A549 (cell line): Measurements from ENCODE around the gene FSCN2. TPM values are rescaled to one million over a fixed set of nuclear protein-coding genes. Genes with fewer than 3 reads are reported as not detected.
A peak's percentile ranks its signal among the peaks of the same experiment; 100 is the strongest.

Source experiments
- ATAC-seq, 2 experiments: fragments of 200-7000 bp in 1 of 2; fragments of >200 bp in 1 of 2; cut with Nextera tagmentation in 1 of 2; cut with Tn5 transposase in 1 of 2; 3 replicates each; pipeline versions ENCODE4 v1.8.0 to v1.9.1; 2018 to 2020; ENCODE audit warnings: mild to moderate bottlenecking in 1 of 2, moderate library complexity in 1 of 2
- CTCF ChIA-PET: fragments of 300-600 bp; sonication (Branson Sonifier 250); formaldehyde crosslinking; extraction: SDS; loops from one replicate; lab custom pipeline; 2021; ENCODE audit warnings: antibody characterized with exemption, inconsistent platforms; lab: Yijun Ruan, JAX
- POLR2A ChIA-PET: fragments of 350-600 bp; formaldehyde crosslinking; extraction: SDS; loops from one replicate; lab custom pipeline; 2021; ENCODE audit warnings: antibody characterized with exemption, inconsistent platforms; lab: Yijun Ruan, JAX
- DNase-seq, 2 experiments: peaks; one replicate each; pipeline versions ENCODE4 v3.0.0 to v3.0.0-alpha.2; 2011 to 2016; ENCODE audit warnings: low read depth in 1 of 2, low spot score in 1 of 2
- FAIRE-seq: peaks from 2 replicates; lab custom pipeline; 2011; peaks lifted over from hg19 to GRCh38; lab: Jason Lieb, UNC
- H3K27ac ChIP-seq, 2 experiments: fragments of >200 bp; sonication (Bioruptor Twin); formaldehyde crosslinking; 3 replicates each; pipeline ENCODE4 v1.5.1; 2016 to 2017
- H3K4me1 ChIP-seq: fragments of >200 bp; sonication (Bioruptor Twin); formaldehyde crosslinking; 3 replicates; pipeline ENCODE4 v1.6.1; 2016
- H3K4me2 ChIP-seq: fragments of >200 bp; sonication (Bioruptor Twin); formaldehyde crosslinking; 3 replicates; pipeline ENCODE4 v1.6.1; 2016
- H3K4me3 ChIP-seq: fragments of >200 bp; sonication (Bioruptor Twin); formaldehyde crosslinking; 3 replicates; pipeline ENCODE4 v1.5.1; 2016
- H3K9me3 ChIP-seq: fragments of >200 bp; sonication (Bioruptor Twin); formaldehyde crosslinking; 3 replicates; pipeline ENCODE4 v1.6.1; 2016
- CEBPB ChIP-seq, 2 experiments: fragments of >200 bp in 1 of 2; sonication (Bioruptor Twin) in 1 of 2; formaldehyde crosslinking in 1 of 2; IDR thresholded peaks; 2 replicates each; pipeline ENCODE4 v1.6.1; 2012 to 2016
- EP300 ChIP-seq, 2 experiments: fragments of >200 bp; sonication (Bioruptor Twin); formaldehyde crosslinking; IDR thresholded peaks; 2 replicates in 1 of 2; 3 replicates in 1 of 2; pipeline ENCODE4 v1.6.1; 2016 to 2017
- FOSL2 ChIP-seq, 2 experiments: fragments of 450-650 bp in 1 of 2; fragments of >200 bp in 1 of 2; sonication (Bioruptor Twin) in 1 of 2; formaldehyde crosslinking; IDR thresholded peaks; 2 replicates each; pipeline versions ENCODE4 v1.5.0 to v1.6.1; 2016 to 2020; ENCODE audit warnings: mild to moderate bottlenecking in 1 of 2, moderate library complexity in 1 of 2
- HOXB13 ChIP-seq: fragments of 250-450 bp; sonication (Bioruptor Pico); IDR thresholded peaks from 2 replicates; pipeline ENCODE4 v1.5.0; 2020; ENCODE audit warnings: low read depth, mild to moderate bottlenecking, moderate library complexity
- HOXB5 ChIP-seq: fragments of 250-450 bp; sonication (Bioruptor Pico); IDR thresholded peaks from 2 replicates; pipeline ENCODE4 v1.5.0; 2020; ENCODE audit warnings: mild to moderate bottlenecking, moderate library complexity
- JUN ChIP-seq, 2 experiments: fragments of >200 bp; sonication (Bioruptor Twin); formaldehyde crosslinking; IDR thresholded peaks; 2 replicates in 1 of 2; 3 replicates in 1 of 2; pipeline ENCODE4 v1.6.1; 2016 to 2017
- MAFK ChIP-seq: fragments of 450-650 bp; IDR thresholded peaks from 2 replicates; pipeline ENCODE4 v1.6.1; 2014; ENCODE audit not compliant: partially characterized antibody
- NFE2L2 ChIP-seq: fragments of 150-350 bp; conservative IDR thresholded peaks from 2 replicates; pipeline ENCODE4 v1.6.1; 2014; ENCODE audit warnings: low read length
- POLR2AphosphoS2 ChIP-seq: conservative IDR thresholded peaks from 2 replicates; pipeline ENCODE4 v1.6.1; 2012; ENCODE audit warnings: low read length, improper control_type of control experiment, inconsistent platforms
- RAD21 ChIP-seq, 2 experiments: fragments of >200 bp in 1 of 2; sonication (Bioruptor Twin) in 1 of 2; formaldehyde crosslinking in 1 of 2; IDR thresholded peaks in 1 of 2; conservative IDR thresholded peaks in 1 of 2; 2 replicates in 1 of 2; 3 replicates in 1 of 2; pipeline ENCODE4 v1.6.1; 2012 to 2018; ENCODE audit warnings: inconsistent platforms in 1 of 2
- RARB ChIP-seq: fragments of 250-450 bp; sonication (Bioruptor Pico); IDR thresholded peaks from 2 replicates; pipeline ENCODE4 v1.8.0; 2021; ENCODE audit warnings: mild to moderate bottlenecking, moderate library complexity
- RCOR1 ChIP-seq: fragments of 150-350 bp; IDR thresholded peaks from 2 replicates; pipeline ENCODE4 v1.6.1; 2014; ENCODE audit warnings: antibody characterized with exemption, low read length, low read depth
- ZC3H11A ChIP-seq: fragments of 450-650 bp; IDR thresholded peaks from 2 replicates; pipeline ENCODE4 v1.6.1; 2014; ENCODE audit warnings: antibody characterized with exemption, mild to moderate bottlenecking
- WGBS: methylation state at CpG from one replicate; pipeline ENCODE4 v1.1.6; 2017; ENCODE audit errors: missing lambda C conversion rate; 5-methylcytosine and 5-hydroxymethylcytosine counted together
- polyA plus RNA-seq, 4 experiments: library from polyadenylated mRNA; depleted of rRNA in 3 of 4; stranded (reverse); fragments of >200 nt; fragmentation: RNase III in 1 of 4; extraction: RNeasy Plus Mini Kit Qiagen cat#74134 plus additional on column Dnase treatment in 1 of 4; gene quantifications; 2 replicates in 3 of 4; 3 replicates in 1 of 4; pipeline ENCODE4 v1.2.3, GENCODE V29; 2011 to 2017
- TF ChIP-seq, protein P1 (sequence below): IDR thresholded peaks from 2 replicates; pipeline ENCODE4 v1.6.1; 2012
- TF ChIP-seq, protein P2 (sequence below): IDR thresholded peaks from 2 replicates; pipeline ENCODE4 v1.6.1; 2012
- TF ChIP-seq, protein P3 (sequence below): fragments of >200 bp; sonication (Bioruptor Twin); formaldehyde crosslinking; IDR thresholded peaks from 3 replicates; pipeline ENCODE4 v1.5.1; 2016
- TF ChIP-seq, protein P4 (sequence below): fragments of 200-600 bp; sonication (generic); IDR thresholded peaks from 2 replicates; pipeline ENCODE4 v1.6.1; 2016; ENCODE audit warnings: antibody characterized with exemption, mild to moderate bottlenecking, moderate library complexity
- TF ChIP-seq, protein P5 (sequence below): fragments of 150-350 bp; IDR thresholded peaks from 2 replicates; pipeline ENCODE4 v1.6.1; 2014; ENCODE audit warnings: low read depth, mild to moderate bottlenecking, low read length
- TF ChIP-seq, protein P6 (sequence below): fragments of 250-450 bp; sonication (Bioruptor Pico); IDR thresholded peaks from 2 replicates; pipeline ENCODE4 v1.5.0; 2021; ENCODE audit warnings: mild to moderate bottlenecking, moderate library complexity, borderline replicate concordance

Gene FSCN2
- polyA plus RNA-seq, 2 of the 4 experiments (the other 2 are of a cell fraction) = 0.84 to 1.3 TPM

DNA sequence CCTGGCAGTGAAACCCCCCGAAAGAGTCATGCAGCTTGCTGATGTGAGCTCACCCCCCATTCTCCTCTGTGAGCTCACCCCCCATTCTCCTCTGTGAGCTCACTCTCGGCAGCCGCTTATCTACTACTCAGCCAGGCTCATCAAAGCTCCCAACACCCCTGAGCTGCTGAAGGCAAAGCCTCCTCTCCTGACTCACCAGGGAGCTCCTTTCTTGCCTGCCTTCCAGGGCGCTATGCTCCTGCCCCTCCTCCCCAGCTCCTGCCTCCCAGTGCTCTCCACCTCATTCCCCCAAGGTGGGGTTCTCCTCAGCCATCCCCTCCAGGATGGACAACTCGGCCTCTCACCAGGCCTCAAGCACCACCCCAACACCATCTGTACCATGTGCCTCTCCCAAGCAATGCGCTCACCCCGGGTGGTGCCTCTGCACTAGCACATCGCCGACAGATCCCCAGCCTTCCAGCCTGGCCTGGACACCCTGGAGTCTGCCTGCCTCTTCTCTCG, 51.7 kb downstream of the FSCN2 start (continued):
- TF ChIP-seq, protein P1, sequence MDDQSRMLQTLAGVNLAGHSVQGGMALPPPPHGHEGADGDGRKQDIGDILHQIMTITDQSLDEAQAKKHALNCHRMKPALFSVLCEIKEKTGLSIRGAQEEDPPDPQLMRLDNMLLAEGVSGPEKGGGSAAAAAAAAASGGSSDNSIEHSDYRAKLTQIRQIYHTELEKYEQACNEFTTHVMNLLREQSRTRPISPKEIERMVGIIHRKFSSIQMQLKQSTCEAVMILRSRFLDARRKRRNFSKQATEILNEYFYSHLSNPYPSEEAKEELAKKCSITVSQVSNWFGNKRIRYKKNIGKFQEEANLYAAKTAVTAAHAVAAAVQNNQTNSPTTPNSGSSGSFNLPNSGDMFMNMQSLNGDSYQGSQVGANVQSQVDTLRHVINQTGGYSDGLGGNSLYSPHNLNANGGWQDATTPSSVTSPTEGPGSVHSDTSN = no peak
- TF ChIP-seq RCOR1 = no peak
- TF ChIP-seq RARB = no peak

DNA sequence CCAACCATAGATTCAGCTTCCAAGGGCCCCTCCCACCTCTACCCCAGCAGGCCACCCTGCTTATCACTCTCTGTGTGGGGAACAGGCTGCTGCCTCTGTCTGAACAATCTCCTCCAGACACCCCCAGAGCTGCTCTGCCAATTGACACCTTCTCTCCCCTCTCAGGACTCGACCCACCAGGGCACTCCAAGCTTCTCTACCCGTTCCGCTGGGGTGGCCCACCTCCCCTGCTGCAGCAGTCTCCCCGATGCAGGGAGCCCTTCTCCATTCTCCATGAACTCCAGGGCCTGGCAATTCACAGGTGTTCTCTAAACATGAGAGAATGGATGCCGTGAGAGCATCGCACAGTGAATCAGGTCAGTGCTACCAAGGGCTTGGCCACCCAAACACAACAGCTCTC, 52.3 kb downstream of the FSCN2 start:
- H3K4me2 ChIP-seq = peak overlapping the region; percentile 27; the same call in 2 of the 3 replicates
- 91% methylated on average over 6 of the region's 6 CpGs for WGBS
- H3K4me1 ChIP-seq = peaks cover 83% of the 10 kb centered on the region
- DNase-seq (no peak), FAIRE-seq (no peak), ATAC-seq (no peak)
- TF ChIP-seq, protein P2, sequence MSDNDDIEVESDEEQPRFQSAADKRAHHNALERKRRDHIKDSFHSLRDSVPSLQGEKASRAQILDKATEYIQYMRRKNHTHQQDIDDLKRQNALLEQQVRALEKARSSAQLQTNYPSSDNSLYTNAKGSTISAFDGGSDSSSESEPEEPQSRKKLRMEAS = no peak
- TF ChIP-seq HOXB13 (CRISPR knock-in tag) (no peak), EP300 (IDR thresholded peaks at IDR 0.05) (no peak), HOXB5 (CRISPR knock-in tag) (no peak), MAFK (no peak)
- TF ChIP-seq, protein P3, sequence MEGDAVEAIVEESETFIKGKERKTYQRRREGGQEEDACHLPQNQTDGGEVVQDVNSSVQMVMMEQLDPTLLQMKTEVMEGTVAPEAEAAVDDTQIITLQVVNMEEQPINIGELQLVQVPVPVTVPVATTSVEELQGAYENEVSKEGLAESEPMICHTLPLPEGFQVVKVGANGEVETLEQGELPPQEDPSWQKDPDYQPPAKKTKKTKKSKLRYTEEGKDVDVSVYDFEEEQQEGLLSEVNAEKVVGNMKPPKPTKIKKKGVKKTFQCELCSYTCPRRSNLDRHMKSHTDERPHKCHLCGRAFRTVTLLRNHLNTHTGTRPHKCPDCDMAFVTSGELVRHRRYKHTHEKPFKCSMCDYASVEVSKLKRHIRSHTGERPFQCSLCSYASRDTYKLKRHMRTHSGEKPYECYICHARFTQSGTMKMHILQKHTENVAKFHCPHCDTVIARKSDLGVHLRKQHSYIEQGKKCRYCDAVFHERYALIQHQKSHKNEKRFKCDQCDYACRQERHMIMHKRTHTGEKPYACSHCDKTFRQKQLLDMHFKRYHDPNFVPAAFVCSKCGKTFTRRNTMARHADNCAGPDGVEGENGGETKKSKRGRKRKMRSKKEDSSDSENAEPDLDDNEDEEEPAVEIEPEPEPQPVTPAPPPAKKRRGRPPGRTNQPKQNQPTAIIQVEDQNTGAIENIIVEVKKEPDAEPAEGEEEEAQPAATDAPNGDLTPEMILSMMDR = no peak
- TF ChIP-seq, protein P4, sequence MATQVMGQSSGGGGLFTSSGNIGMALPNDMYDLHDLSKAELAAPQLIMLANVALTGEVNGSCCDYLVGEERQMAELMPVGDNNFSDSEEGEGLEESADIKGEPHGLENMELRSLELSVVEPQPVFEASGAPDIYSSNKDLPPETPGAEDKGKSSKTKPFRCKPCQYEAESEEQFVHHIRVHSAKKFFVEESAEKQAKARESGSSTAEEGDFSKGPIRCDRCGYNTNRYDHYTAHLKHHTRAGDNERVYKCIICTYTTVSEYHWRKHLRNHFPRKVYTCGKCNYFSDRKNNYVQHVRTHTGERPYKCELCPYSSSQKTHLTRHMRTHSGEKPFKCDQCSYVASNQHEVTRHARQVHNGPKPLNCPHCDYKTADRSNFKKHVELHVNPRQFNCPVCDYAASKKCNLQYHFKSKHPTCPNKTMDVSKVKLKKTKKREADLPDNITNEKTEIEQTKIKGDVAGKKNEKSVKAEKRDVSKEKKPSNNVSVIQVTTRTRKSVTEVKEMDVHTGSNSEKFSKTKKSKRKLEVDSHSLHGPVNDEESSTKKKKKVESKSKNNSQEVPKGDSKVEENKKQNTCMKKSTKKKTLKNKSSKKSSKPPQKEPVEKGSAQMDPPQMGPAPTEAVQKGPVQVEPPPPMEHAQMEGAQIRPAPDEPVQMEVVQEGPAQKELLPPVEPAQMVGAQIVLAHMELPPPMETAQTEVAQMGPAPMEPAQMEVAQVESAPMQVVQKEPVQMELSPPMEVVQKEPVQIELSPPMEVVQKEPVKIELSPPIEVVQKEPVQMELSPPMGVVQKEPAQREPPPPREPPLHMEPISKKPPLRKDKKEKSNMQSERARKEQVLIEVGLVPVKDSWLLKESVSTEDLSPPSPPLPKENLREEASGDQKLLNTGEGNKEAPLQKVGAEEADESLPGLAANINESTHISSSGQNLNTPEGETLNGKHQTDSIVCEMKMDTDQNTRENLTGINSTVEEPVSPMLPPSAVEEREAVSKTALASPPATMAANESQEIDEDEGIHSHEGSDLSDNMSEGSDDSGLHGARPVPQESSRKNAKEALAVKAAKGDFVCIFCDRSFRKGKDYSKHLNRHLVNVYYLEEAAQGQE = no peak
- H3K4me3 ChIP-seq = no peak overlapping the region
- ChIA-PET POLR2A (interaction anchor here (0.6 to 1.4 kb wide), 3 partner anchors 14 to 40 kb away, joined by 3 to 6 read pairs (median 6); no protein-coding TSS in a partner anchor), CTCF (interaction anchor here (0.9 to 45.0 kb wide), 7 partner anchors 4 to 438 kb away, joined by 3 to 1604 read pairs (median 4); partner anchors contain the start of gene FAAP100)
- no peaks in the 10 kb centered on the region for H3K9me3 ChIP-seq
- peak overlapping the region; percentile 43 to 95; a peak in 5 of 6 replicates for H3K27ac ChIP-seq

DNA sequence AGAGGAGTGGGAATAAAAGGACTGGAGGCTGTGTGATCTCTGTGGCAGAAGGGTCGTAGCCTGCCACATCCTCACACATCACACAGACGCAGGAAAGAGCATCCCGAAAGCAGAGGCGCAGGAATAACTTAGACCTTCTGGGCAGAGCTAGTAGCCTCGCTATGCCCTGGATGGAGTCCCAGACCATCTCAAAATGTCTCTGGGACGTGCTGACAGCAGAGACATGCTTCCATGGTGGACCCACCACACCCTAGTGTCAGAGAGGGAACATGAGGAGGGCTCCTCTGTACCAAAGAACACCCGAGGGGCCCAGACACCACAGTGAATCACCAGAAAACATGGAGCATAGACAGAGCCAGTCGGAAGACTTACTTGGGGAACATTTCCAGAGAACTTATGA, 53.6 kb downstream of the FSCN2 start:
- H3K4me1 ChIP-seq = peaks cover 71% of the 10 kb centered on the region
- CTCF ChIA-PET = interaction anchor here (2.0 to 45.0 kb wide), 3 partner anchors 2 to 63 kb away, joined by 6 to 1604 read pairs (median 1604); partner anchors contain the start of gene FAAP100

More for the DNA sequence above, 53.6 kb downstream of the FSCN2 start:
- FAIRE-seq (no peak), DNase-seq (no peak), ATAC-seq (no peak)
- H3K9me3 ChIP-seq = no peaks in the 10 kb centered on the region
- whole genome bisulfite sequencing = 91% methylated on average over 8 of the region's 8 CpGs
- no peak for TF ChIP-seq POLR2AphosphoS2
- TF ChIP-seq MAFK = no peak
- no peak for TF ChIP-seq RAD21 (conservative IDR thresholded peaks at IDR 0.05 in 1 of 2, IDR thresholded peaks at IDR 0.05 in 1 of 2)
- no peak for TF ChIP-seq FOSL2 (IDR thresholded peaks at IDR 0.05)
- TF ChIP-seq FOSL2 (CRISPR knock-in tag; IDR thresholded peaks at IDR 0.05) = no peak
- no peak for TF ChIP-seq CEBPB (IDR thresholded peaks at IDR 0.05)
- TF ChIP-seq NFE2L2 = no peak
- TF ChIP-seq RARB = no peak
- no peak for TF ChIP-seq JUN (IDR thresholded peaks at IDR 0.05)
- TF ChIP-seq, protein P5, sequence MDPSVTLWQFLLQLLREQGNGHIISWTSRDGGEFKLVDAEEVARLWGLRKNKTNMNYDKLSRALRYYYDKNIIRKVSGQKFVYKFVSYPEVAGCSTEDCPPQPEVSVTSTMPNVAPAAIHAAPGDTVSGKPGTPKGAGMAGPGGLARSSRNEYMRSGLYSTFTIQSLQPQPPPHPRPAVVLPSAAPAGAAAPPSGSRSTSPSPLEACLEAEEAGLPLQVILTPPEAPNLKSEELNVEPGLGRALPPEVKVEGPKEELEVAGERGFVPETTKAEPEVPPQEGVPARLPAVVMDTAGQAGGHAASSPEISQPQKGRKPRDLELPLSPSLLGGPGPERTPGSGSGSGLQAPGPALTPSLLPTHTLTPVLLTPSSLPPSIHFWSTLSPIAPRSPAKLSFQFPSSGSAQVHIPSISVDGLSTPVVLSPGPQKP = no peak
- no peak for TF ChIP-seq HOXB5 (CRISPR knock-in tag)
- no peak for TF ChIP-seq EP300 (IDR thresholded peaks at IDR 0.05)
- TF ChIP-seq, protein P6, sequence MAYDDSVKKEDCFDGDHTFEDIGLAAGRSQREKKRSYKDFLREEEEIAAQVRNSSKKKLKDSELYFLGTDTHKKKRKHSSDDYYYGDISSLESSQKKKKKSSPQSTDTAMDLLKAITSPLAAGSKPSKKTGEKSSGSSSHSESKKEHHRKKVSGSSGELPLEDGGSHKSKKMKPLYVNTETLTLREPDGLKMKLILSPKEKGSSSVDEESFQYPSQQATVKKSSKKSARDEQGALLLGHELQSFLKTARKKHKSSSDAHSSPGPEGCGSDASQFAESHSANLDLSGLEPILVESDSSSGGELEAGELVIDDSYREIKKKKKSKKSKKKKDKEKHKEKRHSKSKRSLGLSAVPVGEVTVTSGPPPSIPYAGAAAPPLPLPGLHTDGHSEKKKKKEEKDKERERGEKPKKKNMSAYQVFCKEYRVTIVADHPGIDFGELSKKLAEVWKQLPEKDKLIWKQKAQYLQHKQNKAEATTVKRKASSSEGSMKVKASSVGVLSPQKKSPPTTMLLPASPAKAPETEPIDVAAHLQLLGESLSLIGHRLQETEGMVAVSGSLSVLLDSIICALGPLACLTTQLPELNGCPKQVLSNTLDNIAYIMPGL (CRISPR knock-in tag) = no peak
- TF ChIP-seq ZC3H11A = no peak
- no peak overlapping the region for H3K4me3 ChIP-seq
- POLR2A ChIA-PET = interaction anchor here (0.9 kb wide), 1 partner anchor 15 kb away, joined by 3 read pairs; no protein-coding TSS in a partner anchor
- H3K27ac ChIP-seq = peak overlapping the region in 1 of 2 experiments; percentile 20; a peak in 1 of 6 replicates
- H3K4me2 ChIP-seq = no peak overlapping the region
